ENCODE measurements around the gene DCTN2. TPM values are rescaled to one million over a fixed set of nuclear protein-coding genes. Genes with fewer than 3 reads are reported as not detected.

The DCTN2 gene
- total RNA-seq, 1 donor from 2014 or later: 65.8 TPM

- FAIRE-seq (no peak), DNase-seq (ENCODE audit: low read depth) (no peak)
- no peaks in the 10 kb centered on the region for H3K36me3 ChIP-seq (ENCODE audit: control insufficient read depth, insufficient read depth, low read length)
- no peak for TF ChIP-seq CTCF (IDR thresholded peaks at IDR 0.05; ENCODE audit: insufficient read depth, low read length, severe bottlenecking)
- H3K4me3 ChIP-seq (ENCODE audit: low read depth, low read length): no peak overlapping the region
- H3K27me3 ChIP-seq (ENCODE audit: control insufficient read depth, insufficient read depth, low read length): peaks cover 2% of the 10 kb centered on the region
Measured at GRCh38 chr12:57579677-57580465, 32.9 kb upstream of the DCTN2 start.

- DNase-seq (ENCODE audit: low read depth) (no peak), FAIRE-seq (no peak)
- no peaks in the 10 kb centered on the region for H3K36me3 ChIP-seq (ENCODE audit: control insufficient read depth, insufficient read depth, low read length)
- H3K4me3 ChIP-seq (ENCODE audit: low read depth, low read length): no peak overlapping the region
- H3K27me3 ChIP-seq (ENCODE audit: control insufficient read depth, insufficient read depth, low read length): no peaks in the 10 kb centered on the region
- TF ChIP-seq CTCF (IDR thresholded peaks at IDR 0.05; ENCODE audit: insufficient read depth, low read length, severe bottlenecking): no peak
Measured at GRCh38 chr12:57579011-57579410, 32.0 kb upstream of the DCTN2 start.

DNA sequence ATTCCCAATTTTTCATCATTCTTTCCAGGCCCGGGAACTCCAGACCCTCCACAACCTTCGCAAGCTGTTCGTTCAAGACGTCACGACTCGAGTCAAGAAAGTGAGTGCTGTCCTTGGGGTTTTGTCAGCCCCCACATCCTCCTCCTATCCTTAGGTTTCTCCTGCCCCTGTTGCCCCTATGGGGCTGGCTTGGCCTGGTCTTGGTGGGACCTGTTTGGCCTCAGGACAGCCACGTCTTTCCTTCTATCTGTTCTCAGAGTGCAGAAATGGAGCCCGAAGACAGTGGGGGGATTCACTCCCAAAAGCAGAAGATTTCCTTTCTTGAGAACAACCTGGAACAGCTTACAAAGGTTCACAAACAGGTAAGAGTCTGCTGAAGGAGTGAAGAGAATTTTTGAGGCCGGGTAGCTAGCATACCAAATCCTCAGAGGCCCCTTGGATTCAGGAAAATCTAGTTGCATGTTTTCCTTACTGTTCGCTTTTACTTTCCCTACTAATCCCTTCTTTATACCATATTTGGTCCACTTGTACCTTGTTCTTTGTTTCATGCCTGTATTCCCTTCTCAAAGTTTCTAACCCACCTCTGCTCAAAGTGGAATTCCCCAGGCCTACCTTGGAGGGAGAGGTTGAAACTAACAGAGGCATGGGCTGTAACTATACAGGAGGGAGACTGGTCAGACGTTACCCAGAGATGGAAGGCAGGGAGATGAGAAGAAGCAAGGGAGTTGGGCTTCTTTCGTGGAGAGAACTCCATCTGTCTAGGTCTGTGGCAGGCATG, 31.2 kb upstream of the DCTN2 start:
- H3K4me3 ChIP-seq (ENCODE audit: low read depth, low read length): no peak overlapping the region
- H3K36me3 ChIP-seq (ENCODE audit: control insufficient read depth, insufficient read depth, low read length): no peaks in the 10 kb centered on the region
- FAIRE-seq: no peak
- no peaks in the 10 kb centered on the region for H3K27me3 ChIP-seq (ENCODE audit: control insufficient read depth, insufficient read depth, low read length)
- TF ChIP-seq CTCF (IDR thresholded peaks at IDR 0.05; ENCODE audit: insufficient read depth, low read length, severe bottlenecking): no peak
- DNase-seq (ENCODE audit: low read depth): no peak

GRCh38 chr12:57576613-57577160, 29.7 kb upstream of the DCTN2 start:
- FAIRE-seq (no peak), DNase-seq (ENCODE audit: low read depth) (peak; percentile 25)
- no peak for TF ChIP-seq CTCF (IDR thresholded peaks at IDR 0.05; ENCODE audit: insufficient read depth, low read length, severe bottlenecking)

GRCh38 chr12:57575771-57576612, 29.0 kb upstream of the DCTN2 start:
- FAIRE-seq (peak; percentile 76), DNase-seq (ENCODE audit: low read depth) (no peak)
- no peak for TF ChIP-seq CTCF (IDR thresholded peaks at IDR 0.05; ENCODE audit: insufficient read depth, low read length, severe bottlenecking)
- no peaks in the 10 kb centered on the region for H3K27me3 ChIP-seq (ENCODE audit: control insufficient read depth, insufficient read depth, low read length)
- H3K4me3 ChIP-seq (ENCODE audit: low read depth, low read length): no peak overlapping the region
- H3K36me3 ChIP-seq (ENCODE audit: control insufficient read depth, insufficient read depth, low read length): no peaks in the 10 kb centered on the region

More at GRCh38 chr12:57576613-57577160, 29.7 kb upstream of the DCTN2 start:
- Histone ChIP-seq H3K27me3 (ENCODE audit: control insufficient read depth, insufficient read depth, low read length) (no peaks in the 10 kb centered on the region), H3K4me3 (ENCODE audit: low read depth, low read length) (no peak overlapping the region), H3K36me3 (ENCODE audit: control insufficient read depth, insufficient read depth, low read length) (no peaks in the 10 kb centered on the region)

All from bronchial epithelial cell (primary cell).